HG03060 (cell line): ENCODE results near the gene TNFRSF13B.
"Not testable (repeated sequence)": the region's sequence is repeated elsewhere in the genome, so short reads cannot be mapped to it uniquely, and the experiment has no call there.

ENCODE experiments used
- ATAC-seq: cut with Tn5 transposase; IDR thresholded peaks from one replicate; pipeline ENCODE4 v1.9.1; 2021; ENCODE audit warnings: low read depth, moderate number of reproducible peaks; ENCODE audit not compliant: unreplicated experiment

Gene TNFRSF13B

DNA sequence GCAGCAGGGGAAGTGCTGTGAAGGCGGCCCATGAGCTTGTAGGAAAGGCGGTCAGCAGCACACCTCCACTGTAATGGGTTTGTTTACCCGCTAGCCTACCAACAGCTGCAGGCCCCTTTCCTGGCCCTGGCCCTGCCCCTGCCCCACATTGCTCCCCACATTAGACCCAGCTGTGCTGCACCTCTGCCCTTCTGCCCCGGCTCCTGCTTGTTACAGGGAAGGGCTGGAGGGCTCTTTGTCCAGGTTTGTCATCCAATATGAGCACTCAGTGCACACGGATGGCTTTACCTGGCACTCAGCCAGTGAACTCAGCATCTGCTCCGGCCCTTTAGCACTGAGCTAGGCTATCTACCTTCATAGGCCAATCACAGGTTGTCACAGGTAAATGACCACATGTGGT lies 36.0 kb upstream of the TNFRSF13B start:
- not testable (repeated sequence) for ATAC-seq

DNA sequence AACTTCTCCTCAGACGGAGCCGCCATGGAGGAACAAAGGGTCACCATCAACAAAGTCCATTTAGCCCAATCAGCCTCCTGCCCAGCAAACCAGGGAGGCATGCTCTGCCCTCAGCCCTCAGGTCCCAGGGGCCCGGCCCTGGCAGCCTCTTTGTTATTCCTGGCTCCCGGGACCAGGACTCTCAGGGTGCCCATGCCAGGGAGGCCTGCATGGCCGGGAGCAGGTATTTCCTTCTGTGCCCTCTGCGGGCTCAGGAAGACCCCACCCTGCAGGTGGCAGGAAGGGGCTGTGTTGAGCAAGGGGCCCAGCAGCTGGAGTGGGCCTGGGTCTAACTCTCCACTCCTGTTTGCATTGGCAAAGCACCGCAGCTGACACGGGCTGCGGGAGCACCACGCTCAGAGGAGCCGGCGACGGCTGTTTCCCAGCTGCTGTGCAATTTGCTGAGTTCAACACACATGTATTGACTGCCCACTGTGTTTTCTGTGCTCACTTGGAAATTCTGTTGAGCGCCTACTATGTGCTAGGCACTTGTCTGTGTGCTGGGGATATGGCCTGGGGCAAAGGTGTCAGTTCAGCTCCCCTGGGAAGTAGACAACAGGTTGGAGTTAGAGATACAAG lies 33.2 kb upstream of the TNFRSF13B start:
- not testable (repeated sequence) for ATAC-seq

DNA sequence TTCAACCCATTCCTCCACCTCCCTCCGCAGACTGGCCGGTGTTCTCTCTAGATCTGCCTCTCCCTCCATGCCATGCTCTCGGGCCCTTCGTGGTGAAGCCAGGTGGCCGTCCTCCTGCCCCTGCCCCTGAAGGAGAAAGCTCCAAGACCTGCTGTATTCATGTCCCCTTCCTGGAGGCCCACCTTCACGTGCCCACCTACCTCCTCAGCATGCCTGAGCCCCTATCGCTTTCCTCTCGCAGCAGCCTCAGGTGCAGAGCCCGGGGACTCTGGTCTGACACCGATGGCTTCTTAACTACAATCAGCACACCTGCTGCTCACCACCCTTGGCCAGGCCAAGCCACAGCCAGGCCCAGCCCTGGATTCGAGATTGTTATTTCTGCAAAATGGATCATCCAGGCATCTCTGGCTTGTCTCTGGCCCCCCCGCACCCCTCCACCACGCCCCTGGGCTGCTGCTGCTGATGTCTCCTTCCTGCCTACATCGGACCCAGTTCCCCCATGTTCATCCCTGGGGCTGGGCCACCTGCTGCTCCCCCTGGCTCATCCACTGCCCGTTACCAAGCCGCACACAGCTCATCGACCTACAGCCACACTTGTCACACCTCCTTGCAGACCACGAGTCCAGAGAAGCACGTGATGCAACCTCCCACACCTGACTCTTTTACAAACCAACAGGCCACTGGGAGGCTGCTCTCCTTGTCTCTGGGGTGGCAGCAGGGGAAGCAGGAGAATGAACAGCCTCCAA lies 32.5 kb upstream of the TNFRSF13B start:
- ATAC-seq, result no peak

GRCh38 chr17:17002731-17003715 lies 31.1 kb upstream of the TNFRSF13B start:
- ATAC-seq, result not testable (repeated sequence)

DNA sequence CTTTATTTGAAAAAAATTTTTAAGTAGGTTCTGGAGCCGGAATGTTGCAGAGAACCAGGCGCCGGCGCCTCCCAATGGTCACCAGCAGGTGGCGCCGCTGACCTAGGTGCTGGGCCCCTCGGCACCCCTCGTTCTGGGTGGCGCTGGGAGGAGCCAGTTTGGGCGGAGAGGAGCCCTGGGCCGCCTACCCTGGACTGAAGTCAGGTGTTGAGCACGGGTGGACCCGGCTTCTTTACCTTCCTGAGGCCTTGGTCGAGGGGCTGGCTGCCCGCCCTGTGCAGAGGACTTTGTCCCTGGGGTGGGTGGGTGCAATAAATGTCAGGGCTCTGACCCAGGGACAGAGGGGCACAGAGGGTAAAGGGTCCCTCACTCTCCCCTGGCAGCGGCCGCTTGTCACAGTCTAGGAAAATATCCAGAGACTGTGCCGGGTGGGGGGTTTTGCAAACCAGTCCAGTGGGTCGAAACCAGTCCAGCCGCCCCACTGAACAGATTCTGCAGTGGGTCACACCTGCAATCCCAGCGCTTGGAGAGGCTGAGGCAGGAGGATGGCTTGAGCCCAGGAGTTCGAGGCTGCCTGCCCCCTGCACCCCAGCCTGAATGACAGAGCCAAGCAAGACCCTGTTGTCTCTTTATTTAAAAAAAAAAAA lies 30.1 kb upstream of the TNFRSF13B start:
- ATAC-seq, result no peak

GRCh38 chr17:17001076-17001777 lies 29.3 kb upstream of the TNFRSF13B start:
- no peak for ATAC-seq

DNA sequence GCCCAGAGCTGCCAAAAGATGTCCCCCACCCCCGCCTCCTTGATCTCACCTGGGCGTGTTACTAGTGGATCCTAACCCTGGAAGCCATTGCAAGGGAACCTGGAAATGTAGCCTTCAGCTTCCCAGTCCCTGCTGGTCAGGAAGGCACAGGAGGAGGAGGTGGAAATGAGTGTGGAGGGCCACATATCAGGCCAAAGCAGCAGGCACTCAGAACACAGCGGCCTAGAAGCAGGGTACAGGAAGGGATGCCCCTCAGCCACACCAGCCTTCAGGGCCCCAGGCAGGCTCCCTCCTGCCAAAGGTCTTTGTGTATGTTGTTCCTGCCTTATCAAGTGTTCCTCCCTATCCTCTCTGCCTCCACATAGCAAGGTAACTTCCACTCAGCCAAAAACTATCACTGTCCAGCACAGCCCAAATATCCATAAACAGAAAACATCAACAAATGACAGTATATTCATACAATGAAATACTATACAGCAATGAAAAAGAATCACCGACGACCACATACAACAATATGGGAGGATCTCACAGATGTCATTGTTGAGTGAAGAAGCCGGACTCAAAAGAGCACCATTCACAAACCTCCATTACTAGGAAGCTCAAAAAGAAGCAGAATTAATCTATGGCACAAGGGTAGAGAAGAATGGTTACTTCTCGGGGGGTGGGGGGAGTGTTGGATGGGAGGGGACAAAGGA lies 28.2 kb upstream of the TNFRSF13B start:
- ATAC-seq, result no peak

- no peak for ATAC-seq
Measured at GRCh38 chr17:16997514-16998429, 25.9 kb upstream of the TNFRSF13B start.

GRCh38 chr17:16996726-16997125 lies 24.8 kb upstream of the TNFRSF13B start:
- ATAC-seq, result not testable (repeated sequence)

GRCh38 chr17:16995930-16996329 lies 24.0 kb upstream of the TNFRSF13B start:
- no peak for ATAC-seq

DNA sequence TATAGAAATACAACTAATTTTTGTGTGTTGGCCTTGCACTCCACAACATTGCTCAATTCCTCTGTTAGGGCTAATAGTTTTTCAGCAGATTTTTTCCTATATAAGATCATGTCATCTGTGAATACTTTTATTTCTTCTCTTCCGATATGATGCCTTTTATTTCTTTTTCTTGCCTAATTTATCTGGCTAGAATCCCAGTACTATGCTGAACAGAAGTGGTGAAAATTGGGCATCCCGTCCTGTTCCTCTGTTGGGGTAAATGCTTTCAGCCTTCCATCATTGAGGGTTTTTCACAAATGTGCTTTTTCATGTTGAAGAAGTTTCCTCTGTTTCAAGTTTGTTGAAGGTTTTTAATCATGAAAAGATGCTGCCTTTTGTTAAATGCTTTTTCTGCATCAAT lies 22.7 kb upstream of the TNFRSF13B start:
- no peak for ATAC-seq

DNA sequence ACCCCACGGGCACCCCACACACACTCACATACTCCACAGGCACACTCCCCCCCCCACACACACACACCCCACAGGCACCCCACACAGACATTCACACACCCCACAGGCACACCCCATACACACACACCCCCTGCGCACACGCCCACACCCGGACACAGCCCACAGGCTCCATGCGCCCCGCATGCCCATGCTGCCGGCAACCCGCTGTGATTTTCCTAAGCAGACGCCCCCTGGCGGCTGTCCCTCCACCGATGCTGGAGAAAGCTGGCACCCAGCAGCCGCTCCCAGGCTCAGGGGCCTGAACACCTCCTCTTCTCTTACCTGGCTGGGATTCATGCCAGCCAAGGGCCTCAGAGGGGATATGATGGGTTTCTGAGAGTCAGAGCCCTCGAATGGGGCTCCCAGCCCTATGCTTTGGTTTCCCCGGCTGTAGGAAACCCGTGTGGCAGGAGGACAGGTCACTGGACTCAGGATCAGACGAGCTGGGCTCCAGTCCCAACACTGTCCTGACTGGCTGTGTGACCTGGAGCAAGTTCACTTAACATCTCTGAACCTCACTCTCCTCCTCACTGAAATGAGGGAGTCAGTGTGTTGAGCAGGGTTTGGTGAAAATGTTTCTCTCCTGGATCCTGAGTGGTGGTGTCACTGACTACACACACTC lies 19.6 kb upstream of the TNFRSF13B start:
- no peak for ATAC-seq

DNA sequence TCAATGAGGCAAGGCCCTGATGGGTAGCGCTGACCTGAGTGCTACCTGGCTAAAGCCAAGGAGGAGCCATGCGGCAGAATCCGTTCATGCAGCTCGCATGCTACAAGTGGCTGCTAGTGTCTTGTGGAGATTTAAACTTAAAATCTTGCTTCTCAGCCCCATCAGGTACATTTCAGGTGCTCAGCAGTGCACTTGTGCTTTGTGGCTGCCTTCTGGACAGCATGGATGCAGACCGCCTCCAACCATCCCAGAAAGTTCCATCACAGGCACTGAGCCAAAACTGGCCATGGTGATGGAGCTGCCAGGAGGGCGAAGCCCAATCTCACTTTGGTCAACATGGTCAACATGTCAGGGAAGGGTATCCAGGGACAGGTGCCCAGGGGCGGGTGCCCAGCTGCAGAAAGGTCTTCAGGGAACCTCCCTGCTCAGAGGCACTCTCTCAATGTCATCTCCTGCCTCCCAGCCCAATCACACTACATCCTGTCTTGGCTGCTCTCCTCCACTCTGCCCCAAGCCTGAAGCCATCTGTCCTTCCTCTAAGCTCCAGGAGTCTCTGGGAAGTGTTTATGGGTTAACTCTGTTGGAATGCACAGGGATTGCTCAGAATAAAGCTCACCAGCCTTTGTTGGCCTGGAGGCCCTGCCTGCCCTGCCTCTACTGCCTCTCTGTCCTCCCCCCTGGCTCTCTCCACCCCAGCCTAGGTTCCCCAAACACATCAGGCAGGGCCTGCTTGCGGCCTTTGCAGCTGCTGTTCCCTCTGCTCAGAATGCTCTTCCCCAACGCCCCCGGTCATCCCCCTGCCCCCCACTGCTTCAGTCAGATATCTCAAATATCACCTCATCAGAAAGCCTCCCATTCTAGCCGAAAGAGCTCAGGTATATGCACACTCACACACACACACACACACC lies 18.3 kb upstream of the TNFRSF13B start:
- ATAC-seq, result no peak

DNA sequence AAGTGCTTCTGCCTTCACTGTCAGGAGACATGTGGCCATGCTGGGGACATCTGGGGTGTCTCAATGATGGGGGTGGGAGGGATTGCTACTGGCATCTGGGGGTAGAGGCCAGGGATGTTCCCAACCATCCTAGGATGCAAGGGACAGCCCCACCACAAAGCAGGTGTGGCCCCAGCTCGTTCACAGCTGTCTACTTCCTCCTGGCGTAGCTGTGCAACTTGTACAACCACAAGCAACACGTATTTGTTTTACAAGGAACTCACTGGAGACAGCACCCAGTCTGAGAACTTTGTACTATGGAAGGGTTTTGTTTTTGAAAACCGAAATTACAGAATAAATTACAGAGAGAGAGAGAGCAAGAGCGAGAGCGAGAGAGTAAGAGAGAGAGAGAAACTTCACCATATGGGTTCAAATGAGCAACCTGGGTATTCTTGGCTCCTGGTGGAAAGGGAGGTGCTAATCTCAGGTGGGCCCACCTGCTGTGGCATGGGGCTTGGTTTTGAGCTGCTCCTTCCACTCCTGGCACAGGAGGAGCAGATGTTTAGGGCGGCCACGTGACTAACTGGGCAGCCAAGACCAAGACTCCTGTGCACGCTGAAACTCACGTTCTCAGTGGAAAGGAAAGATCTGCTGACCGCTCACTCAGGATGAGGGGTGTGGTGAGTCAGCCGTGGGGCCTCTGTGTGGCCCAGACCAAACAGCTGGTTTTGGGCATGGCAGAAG lies 17.5 kb upstream of the TNFRSF13B start:
- no peak for ATAC-seq

- no peak for ATAC-seq
Measured at GRCh38 chr17:16988749-16989229, 16.9 kb upstream of the TNFRSF13B start.
